GM19328 (cell line): ENCODE results near the gene OLAH.
"Not testable (repeated sequence)": the region's sequence is repeated elsewhere in the genome, so short reads cannot be mapped to it uniquely, and the experiment has no call there.

Experiments used
- ATAC-seq: cut with Tn5 transposase; IDR thresholded peaks from one replicate; pipeline ENCODE4 v1.9.1; 2021; ENCODE audit warnings: mild to moderate bottlenecking, moderate library complexity; ENCODE audit not compliant: unreplicated experiment

The OLAH gene

GRCh38 chr10:15043674-15044073 lies at the start of gene OLAH:
Gene OLAH (plus strand): TSS chr10:15043943. CDS start chr10:15047289, 3,346 bp downstream.
- ATAC-seq, result no peak

GRCh38 chr10:14995964-14996565 lies 47.7 kb upstream of the OLAH start:
- no peak for ATAC-seq

DNA sequence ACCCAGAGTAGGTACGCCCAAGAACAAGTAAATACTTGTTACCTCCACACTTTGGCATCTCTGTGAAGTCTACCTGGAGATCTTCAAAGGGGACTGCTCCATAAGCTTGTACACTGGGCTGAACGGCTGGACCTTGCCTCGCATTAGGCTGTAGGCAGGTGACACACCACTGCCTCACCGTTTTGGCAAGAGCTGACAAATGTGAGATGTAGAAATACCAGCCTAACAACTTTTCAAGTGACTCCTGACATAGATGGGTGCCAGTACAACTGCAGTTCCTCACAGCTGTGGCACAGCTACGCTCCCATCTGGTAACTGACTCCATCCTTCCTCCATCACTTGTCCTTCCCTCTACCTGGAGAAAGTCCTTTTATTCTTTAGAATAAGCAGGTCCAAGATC lies 30.2 kb upstream of the OLAH start:
- not testable (repeated sequence) for ATAC-seq

- ATAC-seq, result no peak
These were observed 28.3 kb upstream of the OLAH start for GRCh38 chr10:15015451-15015850.

- not testable (repeated sequence) for ATAC-seq
These were observed 22.8 kb upstream of the OLAH start for GRCh38 chr10:15020966-15021365.

- ATAC-seq, result not testable (repeated sequence)
These were observed 20.7 kb upstream of the OLAH start for GRCh38 chr10:15023079-15023478.

GRCh38 chr10:15024017-15025004 lies 19.4 kb upstream of the OLAH start:
- ATAC-seq, result not testable (repeated sequence)

- not testable (repeated sequence) for ATAC-seq
These were observed 18.7 kb upstream of the OLAH start for GRCh38 chr10:15025040-15025439.

GRCh38 chr10:15027741-15028140 lies 16.0 kb upstream of the OLAH start:
- ATAC-seq, result no peak

DNA sequence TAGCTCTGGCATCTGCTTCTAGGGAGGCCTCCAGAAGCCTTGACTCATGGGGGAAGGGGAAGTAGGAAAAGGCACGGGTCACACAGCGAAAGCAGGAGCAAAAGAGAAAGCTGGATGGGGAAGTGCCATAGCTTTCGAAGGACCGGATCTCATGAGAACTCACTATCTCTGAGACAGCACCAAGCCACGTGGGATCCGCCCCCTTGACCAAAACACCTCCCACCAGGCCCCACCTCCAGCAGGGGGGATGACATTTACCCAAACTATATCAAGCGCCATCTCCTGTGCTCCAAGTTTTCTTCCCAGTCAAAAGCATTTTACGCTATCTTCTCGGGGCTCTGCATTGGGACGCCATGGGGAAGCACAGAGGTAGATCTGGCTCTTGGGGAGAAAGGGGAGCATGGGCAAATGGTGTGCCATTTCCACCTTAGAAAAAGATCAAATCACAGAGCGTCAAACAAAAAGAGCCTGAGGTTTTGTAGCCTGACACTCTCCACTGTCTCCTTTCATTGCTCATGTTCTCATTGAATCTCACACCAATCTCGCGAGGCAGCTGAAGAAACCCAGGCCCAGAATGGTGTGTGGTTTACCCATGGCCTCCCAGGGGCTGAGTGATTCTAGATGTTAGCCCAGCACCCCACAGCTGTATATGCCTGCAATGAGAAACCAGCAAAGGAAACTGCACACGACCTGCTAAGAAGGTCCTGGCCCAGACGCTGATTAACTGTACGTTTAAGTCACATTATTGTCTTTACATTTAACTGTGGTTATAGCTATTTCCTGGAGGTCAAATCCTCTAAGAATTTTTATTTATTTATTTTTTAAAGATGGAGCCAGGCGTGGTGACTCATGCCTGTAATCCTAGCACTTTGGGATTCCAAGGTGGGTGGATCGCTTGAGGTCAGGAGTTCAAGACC lies 8.1 kb upstream of the OLAH start:
- ATAC-seq, result no peak

GRCh38 chr10:15037691-15038090 lies 6.1 kb upstream of the OLAH start:
- ATAC-seq, result no peak

GRCh38 chr10:15038416-15038815 lies 5.3 kb upstream of the OLAH start:
- ATAC-seq, result no peak

DNA sequence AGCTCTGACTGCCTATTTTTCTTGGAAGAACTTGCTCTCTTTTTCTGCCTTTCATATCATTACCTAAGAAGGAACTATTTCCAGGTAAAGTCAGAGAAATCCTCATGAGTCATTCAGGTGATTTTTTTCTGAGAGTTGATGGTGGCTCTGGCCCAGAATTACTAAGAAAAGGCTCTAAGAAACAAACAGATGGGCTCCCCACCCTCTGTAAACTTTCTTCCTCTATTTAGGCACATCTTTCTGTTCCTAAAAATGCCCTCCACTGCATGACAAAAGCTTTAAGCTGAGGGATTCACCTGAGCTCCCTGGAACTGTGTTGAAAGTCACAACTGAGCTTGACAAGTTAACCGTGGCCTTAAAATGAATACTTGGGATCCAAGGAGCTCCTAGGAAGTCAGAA lies 1.6 kb downstream of the OLAH start:
- no peak for ATAC-seq

- ATAC-seq, result no peak
These were observed 2.9 kb downstream of the OLAH start for GRCh38 chr10:15046626-15047025.

- ATAC-seq, result no peak
These were observed 5.8 kb downstream of the OLAH start for GRCh38 chr10:15049533-15049932.

GRCh38 chr10:15052121-15052520 lies 8.4 kb downstream of the OLAH start:
- ATAC-seq, result no peak

DNA sequence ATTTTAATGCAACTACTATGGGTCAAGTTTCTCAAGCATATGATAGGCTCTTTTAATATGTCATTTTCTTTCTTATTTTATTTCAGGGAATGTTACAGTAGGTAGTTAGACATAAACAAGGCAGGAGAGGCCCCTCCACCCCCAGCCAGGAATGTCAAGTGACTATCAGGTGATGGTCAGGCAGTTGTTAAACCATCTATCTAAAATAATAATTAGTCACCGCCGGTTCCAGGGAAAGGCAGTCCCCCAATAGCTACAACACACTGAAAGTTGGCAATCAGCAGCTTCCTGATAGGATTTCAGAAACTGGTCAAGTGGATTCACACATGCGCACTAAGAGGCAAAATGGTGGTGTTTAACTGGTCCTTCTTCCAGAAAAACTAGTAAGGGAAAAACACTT lies 9.3 kb downstream of the OLAH start:
- ATAC-seq, result no peak

- no peak for ATAC-seq
These were observed 14.9 kb downstream of the OLAH start for GRCh38 chr10:15058689-15059088.

GRCh38 chr10:15059914-15060313 lies 16.2 kb downstream of the OLAH start:
- no peak for ATAC-seq

- no peak for ATAC-seq
These were observed 16.9 kb downstream of the OLAH start for GRCh38 chr10:15060638-15061037.

DNA sequence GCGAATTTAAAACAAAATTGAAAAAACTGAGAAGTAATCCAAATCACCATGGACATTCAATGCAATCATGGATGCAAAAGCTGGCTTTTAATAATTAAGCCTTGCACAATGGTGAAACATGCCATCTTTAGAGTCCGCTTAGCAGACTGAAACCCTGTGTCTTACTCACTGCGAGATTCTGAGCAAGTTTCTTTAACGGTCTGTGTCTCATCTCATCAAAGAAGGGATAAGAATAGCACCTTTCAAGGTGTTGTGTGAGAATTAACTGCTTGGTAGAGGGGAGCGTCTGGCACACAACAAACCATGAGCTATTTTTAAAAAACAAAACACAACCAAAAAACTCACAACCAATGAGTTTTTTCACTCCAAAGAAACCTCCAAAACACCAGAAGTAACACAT lies 23.4 kb downstream of the OLAH start:
- no peak for ATAC-seq
